GM03348 (cell line): ENCODE data around the gene TRIM65.
A peak's percentile ranks its signal among the peaks of the same experiment; 100 is the strongest.

Experiments used
- DNase-seq: peaks from one replicate; pipeline ENCODE4 v3.0.0; 2012; ENCODE audit warnings: low spot score

The TRIM65 gene

GRCh38 chr17:75896415-75897159, at the start of gene TRIM65:
Gene TRIM65 (minus strand): TSS chr17:75896951. CDS start chr17:75896937, 14 bp downstream.
- DNase-seq, result peak; percentile 95

GRCh38 chr17:75945211-75945610, 48.5 kb upstream of the TRIM65 start:
- no peak for DNase-seq

GRCh38 chr17:75943491-75943890, 46.7 kb upstream of the TRIM65 start:
- DNase-seq, result no peak

- no peak for DNase-seq
Measured at GRCh38 chr17:75942473-75942872, 45.7 kb upstream of the TRIM65 start.

- DNase-seq, result no peak
Measured at GRCh38 chr17:75941442-75941819, 44.7 kb upstream of the TRIM65 start.

GRCh38 chr17:75940727-75941441, 44.1 kb upstream of the TRIM65 start, which contains the start of gene FBF1:
Gene FBF1 (minus strand): TSS chr17:75941042. CDS start chr17:75938149, 2,893 bp downstream.
- DNase-seq, result peak; percentile 98

GRCh38 chr17:75937652-75938051, 40.9 kb upstream of the TRIM65 start:
- no peak for DNase-seq

- DNase-seq, result no peak
Measured at GRCh38 chr17:75933808-75934207, 37.1 kb upstream of the TRIM65 start.

- DNase-seq, result no peak
Measured at GRCh38 chr17:75932852-75933251, 36.1 kb upstream of the TRIM65 start.

GRCh38 chr17:75931062-75931461, 34.3 kb upstream of the TRIM65 start:
- DNase-seq, result no peak

- DNase-seq, result peak; percentile 33
Measured at GRCh38 chr17:75927286-75927922, 30.7 kb upstream of the TRIM65 start.

GRCh38 chr17:75926456-75926855, 29.7 kb upstream of the TRIM65 start:
- DNase-seq, result no peak

GRCh38 chr17:75925912-75926311, 29.2 kb upstream of the TRIM65 start:
- no peak for DNase-seq

- DNase-seq, result no peak
Measured at GRCh38 chr17:75925103-75925502, 28.4 kb upstream of the TRIM65 start.

- no peak for DNase-seq
Measured at GRCh38 chr17:75922963-75923874, 26.5 kb upstream of the TRIM65 start.

GRCh38 chr17:75922173-75922961, 25.6 kb upstream of the TRIM65 start:
- no peak for DNase-seq

GRCh38 chr17:75921596-75921995, 24.8 kb upstream of the TRIM65 start:
- no peak for DNase-seq

- DNase-seq, result no peak
Measured at GRCh38 chr17:75920045-75920560, 23.4 kb upstream of the TRIM65 start.

- no peak for DNase-seq
Measured at GRCh38 chr17:75919611-75920010, 22.9 kb upstream of the TRIM65 start.

GRCh38 chr17:75917917-75918445, 21.2 kb upstream of the TRIM65 start:
- DNase-seq, result no peak
